ENCODE results near the gene USP25.

Gene USP25

GRCh38 chr21:15695241-15695640, 34.5 kb upstream of the USP25 start:
- Histone ChIP-seq H3K27me3 (ENCODE audit: insufficient read depth, low read depth) (no peaks in the 10 kb centered on the region), H3K79me2 (ENCODE audit: insufficient read depth, low read depth) (no peaks in the 10 kb centered on the region), H2AFZ (ENCODE audit: low read depth) (no peak overlapping the region), H3K4me2 (no peak overlapping the region), H4K20me1 (ENCODE audit: insufficient read depth) (no peaks in the 10 kb centered on the region), H3K9ac (no peak overlapping the region), H3K27ac (no peak overlapping the region), H3K4me3 (IDR thresholded peaks at IDR 0.05; ENCODE audit: insufficient read depth, low read depth, low read length) (no peak overlapping the region), H3K36me3 (ENCODE audit: insufficient read depth) (no peaks in the 10 kb centered on the region), H3K4me1 (ENCODE audit: low read depth, poor library complexity, severe bottlenecking) (no peaks in the 10 kb centered on the region)
- no peak for TF ChIP-seq CTCF (conservative IDR thresholded peaks at IDR 0.05; ENCODE audit: low read depth, low read length)

GRCh38 chr21:15701830-15702229, 28.0 kb upstream of the USP25 start:
- H3K4me2 ChIP-seq = no peak overlapping the region
- no peak overlapping the region for H2AFZ ChIP-seq (ENCODE audit: low read depth)
- no peak overlapping the region for H3K27ac ChIP-seq
- no peak for TF ChIP-seq CTCF (conservative IDR thresholded peaks at IDR 0.05; ENCODE audit: low read depth, low read length)
- H3K9ac ChIP-seq = no peak overlapping the region
- no peaks in the 10 kb centered on the region for H3K79me2 ChIP-seq (ENCODE audit: insufficient read depth, low read depth)
- no peaks in the 10 kb centered on the region for H3K4me1 ChIP-seq (ENCODE audit: low read depth, poor library complexity, severe bottlenecking)
- no peak overlapping the region for H3K4me3 ChIP-seq (IDR thresholded peaks at IDR 0.05; ENCODE audit: insufficient read depth, low read depth, low read length)
- H4K20me1 ChIP-seq (ENCODE audit: insufficient read depth) = no peaks in the 10 kb centered on the region
- no peaks in the 10 kb centered on the region for H3K36me3 ChIP-seq (ENCODE audit: insufficient read depth)
- H3K27me3 ChIP-seq (ENCODE audit: insufficient read depth, low read depth) = no peaks in the 10 kb centered on the region

DNA sequence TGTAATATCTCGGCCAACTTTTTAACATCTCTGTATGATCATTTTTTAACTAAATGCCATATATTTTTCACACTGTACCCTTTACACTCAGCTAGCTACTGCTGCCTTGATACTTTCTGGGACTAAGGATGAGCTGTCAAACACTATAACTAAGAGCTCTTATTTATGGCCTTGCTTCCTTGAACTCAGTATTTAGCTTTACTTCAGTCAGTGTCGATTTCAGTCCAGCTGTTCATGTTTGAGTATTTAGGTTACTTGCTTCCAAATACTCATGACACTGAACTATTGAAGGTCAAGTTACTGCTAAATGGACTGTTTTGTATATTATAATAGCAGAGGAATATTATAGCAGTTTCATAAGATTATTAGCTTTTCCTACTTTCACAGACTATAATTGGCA, 25.9 kb upstream of the USP25 start:
- no peaks in the 10 kb centered on the region for H4K20me1 ChIP-seq (ENCODE audit: insufficient read depth)
- H3K9ac ChIP-seq = no peak overlapping the region
- no peaks in the 10 kb centered on the region for H3K79me2 ChIP-seq (ENCODE audit: insufficient read depth, low read depth)
- no peaks in the 10 kb centered on the region for H3K36me3 ChIP-seq (ENCODE audit: insufficient read depth)
- no peak overlapping the region for H2AFZ ChIP-seq (ENCODE audit: low read depth)
- no peak overlapping the region for H3K4me2 ChIP-seq
- no peak overlapping the region for H3K27ac ChIP-seq
- H3K4me1 ChIP-seq (ENCODE audit: low read depth, poor library complexity, severe bottlenecking) = no peaks in the 10 kb centered on the region
- no peak overlapping the region for H3K4me3 ChIP-seq (IDR thresholded peaks at IDR 0.05; ENCODE audit: insufficient read depth, low read depth, low read length)
- TF ChIP-seq CTCF (conservative IDR thresholded peaks at IDR 0.05; ENCODE audit: low read depth, low read length) = no peak
- no peaks in the 10 kb centered on the region for H3K27me3 ChIP-seq (ENCODE audit: insufficient read depth, low read depth)

DNA sequence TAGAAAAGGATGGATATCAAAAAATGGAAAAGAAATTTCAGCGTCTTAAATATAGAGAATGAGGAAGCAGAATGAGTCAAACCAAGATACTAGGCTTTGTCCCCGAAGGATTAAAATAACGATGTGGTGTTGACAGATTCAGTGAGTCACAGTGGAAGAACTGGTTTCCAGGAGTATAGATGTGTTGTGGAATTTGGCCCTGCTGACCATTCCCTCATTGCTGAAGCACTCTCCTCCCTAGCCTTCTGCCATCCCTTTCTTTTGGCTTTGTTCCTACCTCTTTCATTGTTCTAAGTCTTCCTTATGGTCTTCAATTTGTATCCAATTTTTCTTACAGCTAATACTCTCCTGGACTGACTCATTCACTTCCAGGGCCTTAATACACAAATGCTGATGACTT, 23.1 kb upstream of the USP25 start:
- no peak for TF ChIP-seq CTCF (conservative IDR thresholded peaks at IDR 0.05; ENCODE audit: low read depth, low read length)
- no peaks in the 10 kb centered on the region for H3K79me2 ChIP-seq (ENCODE audit: insufficient read depth, low read depth)
- H2AFZ ChIP-seq (ENCODE audit: low read depth) = no peak overlapping the region
- H3K9ac ChIP-seq = no peak overlapping the region
- no peak overlapping the region for H3K27ac ChIP-seq
- no peaks in the 10 kb centered on the region for H4K20me1 ChIP-seq (ENCODE audit: insufficient read depth)
- no peaks in the 10 kb centered on the region for H3K4me1 ChIP-seq (ENCODE audit: low read depth, poor library complexity, severe bottlenecking)
- no peak overlapping the region for H3K4me2 ChIP-seq
- H3K27me3 ChIP-seq (ENCODE audit: insufficient read depth, low read depth) = no peaks in the 10 kb centered on the region
- H3K36me3 ChIP-seq (ENCODE audit: insufficient read depth) = no peaks in the 10 kb centered on the region
- H3K4me3 ChIP-seq (IDR thresholded peaks at IDR 0.05; ENCODE audit: insufficient read depth, low read depth, low read length) = no peak overlapping the region

DNA sequence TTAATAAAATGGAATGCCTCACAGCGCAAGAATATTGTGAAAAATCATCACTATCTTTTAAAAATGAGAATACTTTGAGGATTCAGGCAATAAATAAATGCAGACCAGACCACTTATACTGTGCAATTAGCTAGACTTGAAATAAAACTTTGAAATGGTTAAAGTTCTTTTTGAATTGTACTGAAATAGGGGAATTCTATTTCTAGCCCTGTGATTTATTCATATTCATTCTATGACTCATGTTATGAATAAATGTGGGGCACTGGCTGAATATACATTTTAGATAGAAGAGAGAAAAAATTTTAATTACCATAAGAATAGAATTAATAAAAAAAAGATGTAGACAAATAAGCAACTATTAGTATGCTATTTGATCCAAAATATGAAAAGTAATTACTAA, 16.4 kb upstream of the USP25 start:
- no peak for TF ChIP-seq CTCF (conservative IDR thresholded peaks at IDR 0.05; ENCODE audit: low read depth, low read length)
- Histone ChIP-seq H3K36me3 (ENCODE audit: insufficient read depth) (no peaks in the 10 kb centered on the region), H2AFZ (ENCODE audit: low read depth) (no peak overlapping the region), H3K4me1 (ENCODE audit: low read depth, poor library complexity, severe bottlenecking) (no peaks in the 10 kb centered on the region), H3K27ac (no peak overlapping the region), H3K79me2 (ENCODE audit: insufficient read depth, low read depth) (no peaks in the 10 kb centered on the region), H3K4me3 (IDR thresholded peaks at IDR 0.05; ENCODE audit: insufficient read depth, low read depth, low read length) (no peak overlapping the region), H3K4me2 (no peak overlapping the region), H4K20me1 (ENCODE audit: insufficient read depth) (no peaks in the 10 kb centered on the region), H3K9ac (no peak overlapping the region), H3K27me3 (ENCODE audit: insufficient read depth, low read depth) (no peaks in the 10 kb centered on the region)
